Upper lobe of left lung (tissue), 4 donors: ENCODE data around the gene ADCY3.

Experiments
- CTCF ChIP-seq, 6 experiments: fragments of 450-650 bp in 4 of 6; fragments of 200-600 bp in 2 of 6; sonication (generic) in 2 of 6; IDR thresholded peaks; one replicate each; pipeline ENCODE4 v1.5.1; 2016 to 2019; ENCODE audit warnings: antibody characterized with exemption in 6 of 6
- POLR2A ChIP-seq, 4 donors: fragments of 450-650 bp; IDR thresholded peaks; one replicate each; pipeline ENCODE4 v1.5.1; 2016 to 2017; ENCODE audit warnings: antibody characterized with exemption in 4 of 4, mild to moderate bottlenecking in 2 of 4

GRCh38 chr2:24910245-24910644 lies 9.8 kb downstream of the ADCY3 start:
- TF ChIP-seq CTCF (IDR thresholded peaks at IDR 0.05) (no peak), POLR2A (IDR thresholded peaks at IDR 0.05) (no peak)
